ENCODE measurements around the gene PRH1.

GRCh38 chr12:10896854-10897253 is 12.8 kb upstream of the PRH1 start:
- TF ChIP-seq, protein P1, sequence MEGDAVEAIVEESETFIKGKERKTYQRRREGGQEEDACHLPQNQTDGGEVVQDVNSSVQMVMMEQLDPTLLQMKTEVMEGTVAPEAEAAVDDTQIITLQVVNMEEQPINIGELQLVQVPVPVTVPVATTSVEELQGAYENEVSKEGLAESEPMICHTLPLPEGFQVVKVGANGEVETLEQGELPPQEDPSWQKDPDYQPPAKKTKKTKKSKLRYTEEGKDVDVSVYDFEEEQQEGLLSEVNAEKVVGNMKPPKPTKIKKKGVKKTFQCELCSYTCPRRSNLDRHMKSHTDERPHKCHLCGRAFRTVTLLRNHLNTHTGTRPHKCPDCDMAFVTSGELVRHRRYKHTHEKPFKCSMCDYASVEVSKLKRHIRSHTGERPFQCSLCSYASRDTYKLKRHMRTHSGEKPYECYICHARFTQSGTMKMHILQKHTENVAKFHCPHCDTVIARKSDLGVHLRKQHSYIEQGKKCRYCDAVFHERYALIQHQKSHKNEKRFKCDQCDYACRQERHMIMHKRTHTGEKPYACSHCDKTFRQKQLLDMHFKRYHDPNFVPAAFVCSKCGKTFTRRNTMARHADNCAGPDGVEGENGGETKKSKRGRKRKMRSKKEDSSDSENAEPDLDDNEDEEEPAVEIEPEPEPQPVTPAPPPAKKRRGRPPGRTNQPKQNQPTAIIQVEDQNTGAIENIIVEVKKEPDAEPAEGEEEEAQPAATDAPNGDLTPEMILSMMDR (IDR thresholded peaks at IDR 0.05): no peak
- no peak for TF ChIP-seq POLR2A (IDR thresholded peaks at IDR 0.05)
